Measurements from ENCODE around the gene ZNF70.

- TF ChIP-seq EP300 (IDR thresholded peaks at IDR 0.05; ENCODE audit: low read depth in 2 of 2, low read length in 2 of 2) (no peak), EP300 (CRISPR knock-in tag; IDR thresholded peaks at IDR 0.05; ENCODE audit: borderline replicate concordance) (no peak), CTCF (CRISPR knock-in tag; IDR thresholded peaks at IDR 0.05) (no peak)
These were observed 52.8 kb downstream of the ZNF70 start for GRCh38 chr22:23698094-23698493.
